ENCODE measurements around the gene TRIM3. TPM values are rescaled to one million over a fixed set of nuclear protein-coding genes. Genes with fewer than 3 reads are reported as not detected.

Gene TRIM3
- polyA plus RNA-seq, 1 donor from 2014 or later, result 81.7 TPM

DNA sequence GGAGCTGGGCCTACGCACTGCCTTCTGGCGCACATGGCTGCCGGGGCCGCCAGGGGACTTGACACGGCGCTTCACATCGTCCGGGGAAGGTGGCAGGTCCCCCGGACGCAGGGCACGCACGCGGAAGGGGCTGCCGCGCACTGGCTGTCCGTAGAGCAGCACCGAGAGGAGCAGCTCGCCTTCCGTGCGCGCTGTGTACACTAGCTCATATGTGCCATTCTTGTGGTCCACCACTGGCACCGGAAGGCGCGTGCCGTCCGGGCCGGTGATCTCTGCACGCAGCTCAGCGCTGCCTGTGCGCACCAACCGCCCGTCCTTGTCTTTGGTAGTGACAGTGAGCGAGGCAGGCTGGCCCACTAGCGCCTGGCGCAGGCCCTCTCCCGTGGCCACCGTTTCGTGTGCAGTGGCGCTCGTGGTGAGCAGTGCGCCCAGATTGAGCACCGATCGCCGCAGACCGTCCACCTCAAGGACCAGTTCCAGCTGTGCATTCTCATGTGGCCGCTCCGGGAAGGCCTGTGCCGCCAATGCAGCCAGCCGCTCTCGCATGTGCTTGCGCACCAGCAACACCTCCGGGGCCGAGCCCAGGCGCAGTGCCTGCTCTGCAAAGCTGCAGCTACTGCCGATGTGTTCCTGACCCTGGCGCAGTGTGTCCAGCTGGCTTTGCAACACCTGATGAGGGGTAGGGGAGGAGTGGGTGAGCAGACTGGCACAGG lies 17.2 kb downstream of the TRIM3 start:
- Histone ChIP-seq H3K9me2 (ENCODE audit: insufficient read depth, low read length) (no peaks in the 10 kb centered on the region), H3K36me3 (ENCODE audit: insufficient read depth, low read length) (peaks cover 6% of the 10 kb centered on the region), H4K20me1 (ENCODE audit: insufficient read depth) (no peaks in the 10 kb centered on the region), H3K4me3 (ENCODE audit: low read length) (no peak overlapping the region), H2AFZ (ENCODE audit: low read depth, low read length) (no peak overlapping the region), H3K27ac (ENCODE audit: low read length) (no peak overlapping the region), H3K79me2 (replicated peaks; ENCODE audit: insufficient read depth, low read length) (no peaks in the 10 kb centered on the region), H3K9me3 (ENCODE audit: low read length) (no peaks in the 10 kb centered on the region), H3K9ac (ENCODE audit: low read length) (no peak overlapping the region), H3F3A (ENCODE audit: insufficient read depth, low read length, poor library complexity, severe bottlenecking) (no peaks in the 10 kb centered on the region), H3K27me3 (ENCODE audit: insufficient read depth, low read depth, low read length) (no peaks in the 10 kb centered on the region), H3K4me2 (ENCODE audit: low read length) (no peak overlapping the region)
- TF ChIP-seq CTCF (IDR thresholded peaks at IDR 0.05; ENCODE audit: poor library complexity, severe bottlenecking) (no peak), TAF1 (IDR thresholded peaks at IDR 0.05; ENCODE audit: low read depth) (no peak), EZH2 (IDR thresholded peaks at IDR 0.05; ENCODE audit: borderline replicate concordance, insufficient read depth, low read length, poor library complexity, severe bottlenecking) (no peak), POLR2AphosphoS5 (IDR thresholded peaks at IDR 0.05) (no peak), EP300 (conservative IDR thresholded peaks at IDR 0.05; ENCODE audit: poor library complexity, severe bottlenecking) (no peak), SMC3 (conservative IDR thresholded peaks at IDR 0.05; ENCODE audit: poor library complexity) (no peak)

- Histone ChIP-seq H3K9me3 (ENCODE audit: low read length) (no peaks in the 10 kb centered on the region), H3K4me3 (ENCODE audit: low read length) (no peak overlapping the region), H3K9me2 (ENCODE audit: insufficient read depth, low read length) (no peaks in the 10 kb centered on the region), H3K27ac (ENCODE audit: low read length) (no peak overlapping the region), H3F3A (ENCODE audit: insufficient read depth, low read length, poor library complexity, severe bottlenecking) (no peaks in the 10 kb centered on the region), H3K4me2 (ENCODE audit: low read length) (no peak overlapping the region), H4K20me1 (ENCODE audit: insufficient read depth) (no peaks in the 10 kb centered on the region), H2AFZ (ENCODE audit: low read depth, low read length) (no peak overlapping the region), H3K79me2 (replicated peaks; ENCODE audit: insufficient read depth, low read length) (no peaks in the 10 kb centered on the region), H3K27me3 (ENCODE audit: insufficient read depth, low read depth, low read length) (no peaks in the 10 kb centered on the region), H3K9ac (ENCODE audit: low read length) (no peak overlapping the region), H3K36me3 (ENCODE audit: insufficient read depth, low read length) (peaks cover 13% of the 10 kb centered on the region)
- TF ChIP-seq TAF1 (IDR thresholded peaks at IDR 0.05; ENCODE audit: low read depth) (no peak), POLR2AphosphoS5 (IDR thresholded peaks at IDR 0.05) (no peak), EP300 (conservative IDR thresholded peaks at IDR 0.05; ENCODE audit: poor library complexity, severe bottlenecking) (no peak), SMC3 (conservative IDR thresholded peaks at IDR 0.05; ENCODE audit: poor library complexity) (no peak), EZH2 (IDR thresholded peaks at IDR 0.05; ENCODE audit: borderline replicate concordance, insufficient read depth, low read length, poor library complexity, severe bottlenecking) (no peak)
- TF ChIP-seq, protein P1, sequence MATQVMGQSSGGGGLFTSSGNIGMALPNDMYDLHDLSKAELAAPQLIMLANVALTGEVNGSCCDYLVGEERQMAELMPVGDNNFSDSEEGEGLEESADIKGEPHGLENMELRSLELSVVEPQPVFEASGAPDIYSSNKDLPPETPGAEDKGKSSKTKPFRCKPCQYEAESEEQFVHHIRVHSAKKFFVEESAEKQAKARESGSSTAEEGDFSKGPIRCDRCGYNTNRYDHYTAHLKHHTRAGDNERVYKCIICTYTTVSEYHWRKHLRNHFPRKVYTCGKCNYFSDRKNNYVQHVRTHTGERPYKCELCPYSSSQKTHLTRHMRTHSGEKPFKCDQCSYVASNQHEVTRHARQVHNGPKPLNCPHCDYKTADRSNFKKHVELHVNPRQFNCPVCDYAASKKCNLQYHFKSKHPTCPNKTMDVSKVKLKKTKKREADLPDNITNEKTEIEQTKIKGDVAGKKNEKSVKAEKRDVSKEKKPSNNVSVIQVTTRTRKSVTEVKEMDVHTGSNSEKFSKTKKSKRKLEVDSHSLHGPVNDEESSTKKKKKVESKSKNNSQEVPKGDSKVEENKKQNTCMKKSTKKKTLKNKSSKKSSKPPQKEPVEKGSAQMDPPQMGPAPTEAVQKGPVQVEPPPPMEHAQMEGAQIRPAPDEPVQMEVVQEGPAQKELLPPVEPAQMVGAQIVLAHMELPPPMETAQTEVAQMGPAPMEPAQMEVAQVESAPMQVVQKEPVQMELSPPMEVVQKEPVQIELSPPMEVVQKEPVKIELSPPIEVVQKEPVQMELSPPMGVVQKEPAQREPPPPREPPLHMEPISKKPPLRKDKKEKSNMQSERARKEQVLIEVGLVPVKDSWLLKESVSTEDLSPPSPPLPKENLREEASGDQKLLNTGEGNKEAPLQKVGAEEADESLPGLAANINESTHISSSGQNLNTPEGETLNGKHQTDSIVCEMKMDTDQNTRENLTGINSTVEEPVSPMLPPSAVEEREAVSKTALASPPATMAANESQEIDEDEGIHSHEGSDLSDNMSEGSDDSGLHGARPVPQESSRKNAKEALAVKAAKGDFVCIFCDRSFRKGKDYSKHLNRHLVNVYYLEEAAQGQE (IDR thresholded peaks at IDR 0.05; ENCODE audit: borderline replicate concordance), result no peak
These were observed 18.7 kb downstream of the TRIM3 start for GRCh38 chr11:6455070-6455469.
